ENCODE measurements around the gene ZNF221. TPM values are rescaled to one million over a fixed set of nuclear protein-coding genes. Genes with fewer than 3 reads are reported as not detected.

ZNF221 gene
- total and polyA plus RNA-seq, 8 donors, result 0.65 to 3.9 (median 1.3) TPM

- TF ChIP-seq CTCF (IDR thresholded peaks at IDR 0.05), result no peak
- no peaks in the 10 kb centered on the region for H3K4me1 ChIP-seq
- no peaks in the 10 kb centered on the region for H3K36me3 ChIP-seq
- WGBS, 2 donors, result 90 to 93% methylated on average over 3 of the region's 3 CpGs
- H3K9me3 ChIP-seq, result no peaks in the 10 kb centered on the region
- ATAC-seq, result no peak
- no peak overlapping the region for H3K4me3 ChIP-seq
- no peak for FAIRE-seq
- H3K27ac ChIP-seq, result no peak overlapping the region
- H3K27me3 ChIP-seq, result no peaks in the 10 kb centered on the region
- DNase-seq, result no peak
- intact Hi-C loops (cut with DNase I), result no loop called here
These were observed 5.8 kb downstream of the ZNF221 start for GRCh38 chr19:43956827-43957226.

GRCh38 chr19:43957891-43958290 lies 6.9 kb downstream of the ZNF221 start:
- Histone ChIP-seq H3K9me3 (peaks cover 0 to 4% (median 0%) of the 10 kb centered on the region in 4 donors), H3K36me3 (no peaks in the 10 kb centered on the region), H3K4me3 (no peak overlapping the region), H3K4me1 (no peaks in the 10 kb centered on the region), H3K27me3 (no peaks in the 10 kb centered on the region), H3K27ac (no peak overlapping the region)
- intact Hi-C loops (cut with DNase I), result no loop called here
- DNase-seq (no peak), FAIRE-seq (no peak), ATAC-seq (no peak)
- WGBS, 2 donors, result 88 to 96% methylated on average over 3 of the region's 3 CpGs
- no peak for TF ChIP-seq CTCF (IDR thresholded peaks at IDR 0.05)

- ATAC-seq (no peak), FAIRE-seq (no peak), DNase-seq (no peak)
- H3K36me3 ChIP-seq, result peaks cover under 1 to 16% (median 7%) of the 10 kb centered on the region in 3 donors
- H3K9me3 ChIP-seq, result peaks cover 0 to 4% (median under 1%) of the 10 kb centered on the region in 4 donors
- H3K27ac ChIP-seq, result no peak overlapping the region
- no peak overlapping the region for H3K4me3 ChIP-seq
- WGBS, 2 donors, result 62 to 72% methylated on average over 4 of the region's 4 CpGs
- no peaks in the 10 kb centered on the region for H3K4me1 ChIP-seq
- no peaks in the 10 kb centered on the region for H3K27me3 ChIP-seq
- intact Hi-C loops (cut with DNase I), result no loop called here
- TF ChIP-seq CTCF (IDR thresholded peaks at IDR 0.05), result no peak
These were observed 9.4 kb downstream of the ZNF221 start for GRCh38 chr19:43960411-43960810.

GRCh38 chr19:43966079-43966694 lies 15.2 kb downstream of the ZNF221 start:
- 93 to 98% methylated on average over 3 of the region's 3 CpGs for WGBS, 2 donors
- FAIRE-seq, result no peak
- H3K9me3 ChIP-seq, result peaks cover 0 to 4% (median 4%) of the 10 kb centered on the region in 4 donors

More at GRCh38 chr19:43966079-43966694, 15.2 kb downstream of the ZNF221 start:
- peaks cover 3 to 42% (median 22%) of the 10 kb centered on the region in 3 donors for H3K36me3 ChIP-seq
- H3K4me3 ChIP-seq, result no peak overlapping the region
- no peaks in the 10 kb centered on the region for H3K4me1 ChIP-seq
- no peak overlapping the region for H3K27ac ChIP-seq
- intact Hi-C loops (cut with DNase I), result no loop called here
- ATAC-seq (no peak), DNase-seq (no peak)
- no peaks in the 10 kb centered on the region for H3K27me3 ChIP-seq
- no peak for TF ChIP-seq CTCF (IDR thresholded peaks at IDR 0.05)

All from pancreas (tissue), 10 donors.